GM21576 (cell line): ENCODE results near the gene ZMIZ2.
A peak's percentile ranks its signal among the peaks of the same experiment; 100 is the strongest.
"Not testable (repeated sequence)": the region's sequence is repeated elsewhere in the genome, so short reads cannot be mapped to it uniquely, and the experiment has no call there.

Experiments used
- ATAC-seq: cut with Tn5 transposase; IDR thresholded peaks from one replicate; pipeline ENCODE4 v1.9.1; 2021; ENCODE audit warnings: mild to moderate bottlenecking, moderate library complexity; ENCODE audit not compliant: unreplicated experiment

ZMIZ2 gene

DNA sequence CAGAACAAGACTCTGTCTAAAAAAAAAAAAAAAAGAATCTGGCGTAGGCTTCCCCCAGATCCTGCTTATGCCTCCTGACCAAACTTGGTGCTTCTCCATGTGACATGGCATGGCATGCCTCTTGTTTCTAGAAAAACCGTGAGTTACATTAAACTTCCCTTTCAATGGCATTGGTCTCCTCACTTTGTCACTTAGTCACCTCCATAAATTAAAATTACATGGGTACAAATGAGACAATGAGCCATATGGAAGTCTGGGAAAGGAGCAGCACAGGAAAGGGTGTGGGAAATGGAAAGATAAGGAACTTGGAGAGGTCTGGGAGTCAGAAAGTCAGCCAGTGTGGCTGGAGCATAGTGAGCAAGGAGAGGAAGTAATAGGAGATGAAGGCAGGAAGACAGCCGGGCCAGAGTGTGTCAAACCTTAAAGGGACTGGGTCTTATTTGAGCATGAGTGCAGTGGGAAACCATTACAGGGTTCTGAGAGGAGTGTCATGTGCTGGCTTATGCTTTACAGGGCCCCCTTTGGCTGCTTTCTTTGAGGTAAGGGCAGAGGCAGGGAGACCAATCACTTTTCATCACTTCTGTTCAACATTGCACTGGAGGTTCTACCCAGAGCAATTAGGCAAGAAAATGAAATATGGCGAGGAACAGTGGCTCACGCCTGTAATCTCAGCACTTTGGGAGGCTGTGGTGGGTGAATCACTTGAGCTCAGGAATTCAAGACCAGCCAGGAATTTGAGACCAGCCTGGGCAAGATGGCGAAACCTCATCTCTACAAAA is 21.3 kb upstream of the ZMIZ2 start:
- no peak for ATAC-seq

DNA sequence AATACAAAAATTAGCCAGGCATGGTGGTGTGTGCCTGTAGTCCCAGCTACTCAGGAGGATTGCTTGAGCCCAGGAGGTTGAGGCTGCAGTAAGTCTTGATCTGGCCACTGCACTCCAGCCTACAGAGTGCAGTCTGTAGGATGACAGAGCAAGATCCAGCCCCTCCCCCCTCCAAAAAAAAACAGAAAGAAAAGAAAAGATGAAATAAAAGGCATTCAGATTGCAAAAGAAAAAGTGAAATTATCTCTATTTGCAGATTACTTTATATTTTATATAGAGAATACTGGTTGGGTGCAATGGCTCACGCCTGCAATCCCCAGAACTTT is 20.7 kb upstream of the ZMIZ2 start:
- no peak for ATAC-seq

DNA sequence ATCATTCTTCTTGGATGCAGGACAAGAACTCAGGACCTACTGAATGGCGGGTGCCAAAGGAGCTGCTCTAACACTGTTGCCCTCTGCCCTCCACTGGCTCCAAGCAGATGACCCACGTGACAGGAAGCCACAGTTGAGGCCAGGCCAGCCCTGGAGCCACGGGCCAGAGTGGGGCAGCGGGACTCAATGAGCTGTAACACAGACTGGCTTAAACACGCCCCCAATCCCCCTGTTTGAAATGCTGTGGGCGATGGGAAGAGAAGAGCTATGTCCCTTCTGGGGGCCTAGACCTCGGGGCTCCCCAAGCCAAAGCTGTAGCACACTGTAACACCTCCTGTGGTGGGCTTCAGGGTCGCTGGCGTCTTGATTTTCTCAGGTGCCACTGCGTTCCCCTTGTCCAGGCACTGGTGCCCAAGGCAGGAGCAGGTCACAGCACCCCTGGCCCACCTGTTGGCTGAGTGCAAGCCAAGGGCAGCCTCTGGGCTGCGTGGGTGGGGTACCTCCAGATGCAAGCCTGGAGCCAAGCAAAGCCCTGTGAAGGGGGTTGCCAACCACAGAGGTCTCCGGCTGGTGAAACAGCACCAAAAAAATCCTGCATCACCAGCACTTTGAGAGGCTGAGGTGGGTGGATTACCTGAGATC is 18.6 kb upstream of the ZMIZ2 start:
- no peak for ATAC-seq

DNA sequence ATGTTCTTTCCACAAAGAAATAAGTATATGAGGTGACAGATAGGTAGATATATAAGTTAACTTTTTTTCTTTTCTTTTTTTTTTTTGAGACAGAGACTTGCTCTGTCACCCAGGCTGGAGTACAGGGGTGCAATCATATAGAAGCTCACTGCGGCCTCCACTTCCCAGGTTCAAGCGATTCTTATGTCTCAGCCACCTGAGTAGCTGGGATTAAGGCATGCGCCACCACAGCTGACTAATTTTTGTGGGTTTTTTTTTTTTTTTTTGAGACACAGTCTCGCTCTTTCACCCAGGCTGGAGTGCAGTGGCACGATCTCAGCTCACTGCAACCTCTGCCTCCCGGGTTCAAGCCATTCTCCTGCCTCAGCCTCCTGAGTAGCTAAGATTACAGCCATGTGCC is 15.7 kb upstream of the ZMIZ2 start:
- ATAC-seq, result not testable (repeated sequence)

DNA sequence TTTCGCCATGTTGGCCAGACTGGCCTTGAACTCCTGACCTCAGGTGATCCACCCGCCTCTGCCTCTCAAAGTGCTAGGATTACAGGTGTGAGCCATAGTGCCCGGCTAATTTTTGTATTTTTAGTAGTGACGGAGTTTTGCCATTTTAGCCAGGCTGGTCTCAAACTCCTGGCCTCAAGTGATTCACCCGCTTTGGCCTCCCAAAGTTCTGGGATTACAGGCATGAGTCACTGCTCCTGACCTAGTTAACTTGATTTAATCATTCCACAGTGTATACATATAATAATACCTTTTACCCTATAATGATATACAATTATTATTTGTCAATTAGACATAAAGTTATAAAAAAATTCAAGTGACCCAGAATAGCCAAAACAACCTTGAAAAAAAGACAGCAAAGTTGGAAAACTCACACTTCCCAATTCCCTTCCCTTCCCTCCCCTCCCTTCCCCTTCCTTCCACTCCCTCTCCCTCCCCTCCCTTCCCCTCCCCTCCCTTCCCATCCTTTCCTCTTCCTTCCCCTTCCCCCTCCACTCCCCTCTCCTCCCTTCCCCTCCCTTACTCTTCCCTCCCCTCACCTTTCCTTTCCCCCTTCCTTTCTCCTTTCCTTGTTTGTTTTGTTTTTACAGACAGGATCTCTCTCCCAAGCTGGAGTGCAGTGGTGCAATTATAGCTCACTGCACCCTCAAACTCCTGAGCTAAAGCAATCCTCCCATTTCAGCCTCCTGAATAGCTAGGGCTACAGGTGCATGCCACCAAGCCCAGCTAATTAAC is 14.8 kb upstream of the ZMIZ2 start:
- ATAC-seq, result no peak

DNA sequence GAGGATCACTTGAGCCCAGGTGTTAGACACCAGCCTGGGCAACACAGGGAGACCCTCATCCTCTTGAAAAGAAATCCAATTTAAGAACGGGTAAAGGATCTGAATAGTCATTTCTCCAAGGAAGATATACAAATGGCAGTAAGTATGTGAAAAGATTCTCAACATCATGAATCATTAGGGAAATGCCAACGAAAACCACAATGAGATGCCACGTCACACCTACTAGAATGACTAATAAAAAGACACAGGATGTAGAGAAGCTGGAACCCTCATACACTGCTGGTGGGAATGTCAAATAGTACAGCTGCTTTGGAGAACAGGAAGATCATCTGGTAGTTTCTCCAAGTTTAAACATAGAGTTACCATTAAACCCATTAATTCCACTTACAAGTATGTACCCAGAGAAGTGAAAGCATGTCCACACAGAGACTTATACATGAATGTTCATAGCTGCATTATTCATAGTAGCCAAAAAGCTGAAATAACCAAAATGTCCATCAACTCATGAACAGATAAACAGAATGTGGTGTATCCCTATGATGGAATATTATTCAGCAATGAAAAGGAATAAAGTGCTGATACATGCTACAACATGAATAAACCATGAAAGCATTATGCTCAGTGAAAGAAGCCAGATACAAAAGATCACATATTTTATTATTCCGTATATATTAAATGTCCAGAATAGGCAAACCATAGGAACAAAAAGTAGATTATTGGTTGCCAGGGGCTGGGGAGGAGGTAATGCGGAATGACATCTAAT is 13.1 kb upstream of the ZMIZ2 start:
- no peak for ATAC-seq

DNA sequence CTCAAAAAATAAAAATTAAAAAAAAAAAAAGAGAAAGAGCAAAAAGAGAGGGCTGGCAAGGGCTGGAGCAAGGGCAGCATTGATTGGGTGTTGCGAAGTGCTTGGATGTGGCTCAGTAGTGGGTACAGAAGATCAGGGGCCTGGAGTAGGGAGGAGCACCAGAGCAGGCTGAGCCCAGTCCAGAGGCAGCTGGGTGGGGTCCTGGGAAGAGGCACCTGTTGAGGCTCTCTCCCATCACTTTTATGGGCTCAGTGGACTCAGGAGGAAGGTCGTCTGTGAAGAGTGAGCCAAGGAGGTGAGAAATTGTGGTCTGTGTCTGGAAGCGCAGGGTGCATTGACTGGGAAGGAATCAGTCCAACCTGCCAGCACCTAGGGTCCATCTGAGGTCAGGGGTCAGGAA is 11.8 kb upstream of the ZMIZ2 start:
- ATAC-seq, result no peak

DNA sequence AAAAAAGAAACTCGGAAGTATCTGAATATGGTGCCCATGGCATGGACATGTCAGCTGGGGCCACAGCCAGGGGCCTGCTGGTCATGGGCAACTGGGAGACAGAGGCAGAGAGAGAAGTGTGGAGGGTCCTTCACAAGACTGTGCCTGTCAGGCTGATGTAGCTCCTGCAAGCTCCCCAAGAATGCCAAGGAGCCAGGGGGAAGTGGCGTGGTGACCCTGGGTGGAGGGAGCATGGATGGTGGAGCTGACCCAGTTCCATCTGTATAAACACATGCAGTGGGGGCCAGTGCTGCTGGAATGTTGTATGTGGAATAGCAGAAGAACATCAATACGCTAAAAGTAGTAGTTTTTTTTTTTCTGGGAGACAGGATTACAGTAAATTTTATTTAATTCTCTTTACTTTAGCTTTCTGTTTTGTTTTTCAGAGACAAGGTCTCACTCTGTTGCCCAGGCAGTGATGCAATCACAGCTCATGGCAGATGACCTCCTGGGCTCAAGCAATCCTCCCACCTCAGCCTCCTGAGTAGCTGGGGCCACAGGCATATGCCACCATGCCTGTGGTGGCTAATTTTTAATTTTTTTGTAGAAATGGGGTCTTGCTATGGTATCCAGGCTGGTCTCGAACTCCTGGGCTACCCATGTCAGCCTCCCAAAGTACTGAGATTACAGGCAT is 10.5 kb upstream of the ZMIZ2 start:
- ATAC-seq, result no peak

DNA sequence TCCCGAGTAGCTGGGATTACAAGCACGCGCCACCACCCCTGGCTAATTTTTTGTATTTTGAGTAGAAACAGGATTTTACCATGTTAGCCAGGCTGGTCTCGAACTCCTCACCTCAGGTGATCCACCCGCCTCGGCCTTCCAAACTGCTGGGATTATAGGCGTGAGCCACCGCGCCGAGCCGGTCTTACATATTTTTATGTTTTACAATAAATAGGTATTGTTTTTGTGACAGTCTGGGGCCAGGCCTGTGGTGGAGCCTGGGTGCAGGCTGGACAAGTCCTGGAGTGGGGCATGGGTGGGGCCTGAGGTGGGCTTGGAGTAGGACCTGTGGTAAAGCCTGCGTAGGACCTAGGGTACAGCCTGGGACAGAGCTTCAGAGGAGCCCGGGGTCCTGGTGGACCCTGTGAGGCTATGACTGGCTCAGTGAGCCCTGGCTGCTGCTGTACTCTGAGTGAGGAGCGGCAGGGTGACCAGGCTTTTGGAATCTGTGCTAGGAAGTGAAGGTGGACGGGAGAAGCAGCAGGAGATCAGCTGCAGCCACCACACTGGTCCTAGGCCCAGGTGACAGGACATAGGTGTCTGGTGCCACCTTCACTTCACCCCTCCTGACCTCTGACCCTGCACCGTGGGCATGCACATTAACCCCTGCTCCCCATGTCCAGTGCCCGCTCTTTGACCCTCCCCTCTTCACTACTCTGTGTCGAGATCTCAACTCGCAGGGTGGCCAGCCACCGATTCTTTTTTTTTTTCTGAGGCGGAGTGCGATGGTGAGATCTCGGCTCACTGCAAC is 9.6 kb upstream of the ZMIZ2 start:
- no peak for ATAC-seq

DNA sequence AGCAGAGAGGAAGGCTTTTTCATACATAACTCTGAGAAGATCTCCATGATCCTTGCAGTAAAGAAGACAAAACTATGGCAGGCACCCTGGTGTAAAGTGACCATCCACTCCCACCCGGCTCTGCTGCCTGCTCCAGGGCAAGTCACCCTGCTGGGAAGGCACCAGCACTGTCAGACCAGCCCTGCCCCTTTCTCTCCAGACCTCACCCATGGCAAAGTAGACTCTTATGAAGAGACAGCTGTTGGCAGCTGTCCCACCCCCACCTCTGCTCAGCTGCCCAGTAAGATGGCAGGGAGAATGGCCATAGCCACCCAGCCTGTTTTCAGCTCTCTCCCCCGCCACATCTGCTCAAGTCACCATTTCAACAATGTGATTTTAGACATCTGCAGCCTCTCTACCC is 8.6 kb upstream of the ZMIZ2 start:
- no peak for ATAC-seq

DNA sequence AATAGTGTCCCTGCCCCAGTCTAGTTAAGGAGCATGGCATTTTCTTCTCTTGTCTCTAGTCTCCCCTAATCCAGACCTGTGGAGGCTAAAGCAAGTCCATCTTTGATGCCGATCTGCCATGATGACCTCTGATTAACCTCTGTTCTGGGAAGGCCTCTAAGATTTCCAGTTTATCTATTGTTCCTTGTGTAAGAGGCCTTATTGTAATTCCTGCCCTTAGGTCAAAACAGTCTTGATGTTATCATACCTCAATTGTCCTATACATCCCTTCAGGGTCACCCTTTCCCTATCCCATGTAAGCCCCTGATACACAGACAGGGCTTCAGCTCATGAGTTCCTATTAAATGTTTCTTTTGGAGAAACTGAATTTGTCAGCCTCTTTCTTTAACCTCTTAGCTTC is 4.9 kb upstream of the ZMIZ2 start:
- no peak for ATAC-seq

DNA sequence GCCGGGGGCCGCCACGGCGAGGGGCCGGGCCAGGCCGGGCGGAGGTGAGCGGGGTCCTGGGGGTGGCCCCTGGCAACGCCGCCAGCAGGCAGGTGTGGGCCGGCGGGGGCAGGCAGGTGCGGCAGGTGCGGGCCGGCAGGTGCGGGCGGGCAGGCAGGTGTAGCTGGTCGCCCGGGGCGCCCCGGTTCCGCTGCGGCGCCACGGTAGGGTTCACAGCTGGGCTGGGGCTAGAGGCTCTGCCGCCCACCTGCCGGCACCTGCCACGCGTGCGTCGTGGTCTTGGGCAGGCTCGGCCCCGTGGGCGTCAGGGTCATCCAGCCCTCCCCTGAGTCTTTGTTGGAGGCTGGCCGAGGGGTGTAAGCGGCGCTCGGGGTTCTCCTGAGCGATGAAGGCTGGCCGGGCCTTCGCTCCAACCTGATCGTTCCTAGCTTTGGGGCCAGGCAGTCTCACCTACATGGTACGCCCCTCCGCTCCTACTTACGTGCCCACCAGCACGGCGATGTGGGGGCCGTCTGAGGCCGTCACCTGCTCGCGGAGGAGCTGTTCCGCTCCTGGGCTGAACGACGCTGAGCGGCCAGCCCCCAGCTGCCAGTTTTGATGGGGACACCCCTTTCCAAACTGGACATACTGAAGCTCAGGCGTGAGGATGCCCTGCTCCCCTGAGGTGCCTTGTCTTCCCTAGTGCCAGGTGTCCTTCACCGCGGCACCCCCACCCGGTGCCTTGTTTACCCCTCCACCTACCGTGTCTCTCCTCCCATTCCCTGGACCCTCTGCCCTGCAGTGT is 493 bp downstream of the ZMIZ2 start:
- peak; percentile 9 for ATAC-seq

DNA sequence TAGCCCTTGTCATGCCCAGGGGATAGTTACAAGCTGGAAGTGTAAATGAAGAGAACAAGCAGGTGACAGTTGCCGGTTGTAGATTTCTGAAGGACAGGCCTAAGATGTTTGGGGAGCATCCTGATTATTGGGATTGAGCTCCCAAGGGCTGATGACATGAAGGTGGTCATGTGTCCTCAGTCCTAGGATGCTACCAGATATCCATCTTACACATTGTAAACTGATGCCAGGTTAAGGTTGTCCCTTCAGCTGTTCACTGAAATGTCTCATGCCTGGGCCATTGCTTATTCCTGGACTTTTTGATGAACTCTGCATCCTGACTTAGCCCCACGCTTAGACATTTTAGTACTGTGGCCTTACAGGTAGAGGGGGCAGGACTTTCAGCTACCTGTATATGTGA is 1.3 kb downstream of the ZMIZ2 start:
- no peak for ATAC-seq

DNA sequence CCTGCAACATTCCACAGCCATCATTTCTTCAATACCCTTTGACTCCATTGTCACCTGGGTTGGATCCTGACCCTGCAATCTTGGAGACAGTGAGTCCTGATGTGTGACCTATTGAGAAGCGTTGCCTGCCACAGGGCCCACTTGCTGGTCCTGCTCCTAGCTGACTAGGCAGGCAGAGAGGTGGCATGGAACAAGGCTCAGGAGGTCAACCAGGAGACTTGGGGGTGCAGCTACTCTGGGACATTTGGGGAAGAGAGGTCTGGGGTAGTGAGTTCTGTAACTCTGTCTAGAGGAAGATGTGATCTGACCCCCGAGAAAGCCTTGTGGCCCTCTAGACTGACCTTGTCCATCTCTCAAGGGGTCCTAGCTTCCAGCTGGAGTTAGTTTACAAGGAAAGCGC is 1.8 kb downstream of the ZMIZ2 start:
- ATAC-seq, result no peak

DNA sequence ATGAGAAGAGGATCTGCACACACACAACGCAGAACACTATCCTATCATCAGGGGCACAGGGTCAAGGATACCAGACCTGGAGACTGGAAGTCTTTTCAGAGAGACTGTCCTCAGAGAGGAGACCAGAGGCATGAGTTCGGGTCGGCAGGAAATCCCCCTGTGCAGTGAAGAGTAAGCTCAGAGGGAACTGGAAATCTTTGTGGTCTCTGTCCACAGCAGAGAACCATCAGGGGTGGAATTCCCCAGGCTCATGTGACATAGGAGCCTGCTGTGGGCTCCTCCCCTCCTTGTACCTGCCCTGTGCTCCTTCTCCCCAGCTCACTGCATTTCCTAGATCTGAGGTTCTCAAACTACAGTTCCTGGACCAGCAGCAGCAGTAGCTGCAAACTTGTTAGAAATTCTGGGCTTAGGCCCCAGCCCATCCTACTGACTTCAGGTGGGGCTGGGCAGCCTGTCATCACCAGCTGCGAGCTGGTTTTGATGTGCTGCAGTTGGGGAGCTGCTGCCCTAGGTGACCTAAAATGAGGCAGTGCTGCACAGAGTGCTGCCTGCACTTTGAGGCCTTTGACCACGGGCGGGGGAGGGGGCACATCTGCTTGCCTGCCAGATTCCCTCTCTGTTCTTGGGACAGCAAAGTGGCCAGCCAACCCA is 2.4 kb downstream of the ZMIZ2 start:
- peak; percentile 59 for ATAC-seq

DNA sequence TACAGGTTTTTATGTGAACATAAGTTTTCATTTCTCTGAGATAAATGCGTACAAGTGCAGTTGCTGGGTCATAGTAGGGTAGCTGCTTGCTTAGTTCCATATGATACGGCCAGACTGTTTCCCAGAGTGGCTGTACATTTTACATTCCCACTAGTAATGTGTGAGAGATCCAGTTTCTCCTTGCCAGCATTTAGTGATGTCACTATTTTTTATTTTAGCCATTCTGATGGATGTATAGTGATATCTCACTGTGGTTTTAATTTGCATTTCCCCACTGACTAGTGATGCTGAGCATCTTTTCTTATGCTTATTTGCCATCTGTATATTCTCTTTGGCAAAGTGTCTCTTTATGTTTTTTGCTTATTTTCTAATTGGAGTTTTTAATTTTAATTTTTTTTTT is 4.2 kb downstream of the ZMIZ2 start:
- ATAC-seq, result no peak

DNA sequence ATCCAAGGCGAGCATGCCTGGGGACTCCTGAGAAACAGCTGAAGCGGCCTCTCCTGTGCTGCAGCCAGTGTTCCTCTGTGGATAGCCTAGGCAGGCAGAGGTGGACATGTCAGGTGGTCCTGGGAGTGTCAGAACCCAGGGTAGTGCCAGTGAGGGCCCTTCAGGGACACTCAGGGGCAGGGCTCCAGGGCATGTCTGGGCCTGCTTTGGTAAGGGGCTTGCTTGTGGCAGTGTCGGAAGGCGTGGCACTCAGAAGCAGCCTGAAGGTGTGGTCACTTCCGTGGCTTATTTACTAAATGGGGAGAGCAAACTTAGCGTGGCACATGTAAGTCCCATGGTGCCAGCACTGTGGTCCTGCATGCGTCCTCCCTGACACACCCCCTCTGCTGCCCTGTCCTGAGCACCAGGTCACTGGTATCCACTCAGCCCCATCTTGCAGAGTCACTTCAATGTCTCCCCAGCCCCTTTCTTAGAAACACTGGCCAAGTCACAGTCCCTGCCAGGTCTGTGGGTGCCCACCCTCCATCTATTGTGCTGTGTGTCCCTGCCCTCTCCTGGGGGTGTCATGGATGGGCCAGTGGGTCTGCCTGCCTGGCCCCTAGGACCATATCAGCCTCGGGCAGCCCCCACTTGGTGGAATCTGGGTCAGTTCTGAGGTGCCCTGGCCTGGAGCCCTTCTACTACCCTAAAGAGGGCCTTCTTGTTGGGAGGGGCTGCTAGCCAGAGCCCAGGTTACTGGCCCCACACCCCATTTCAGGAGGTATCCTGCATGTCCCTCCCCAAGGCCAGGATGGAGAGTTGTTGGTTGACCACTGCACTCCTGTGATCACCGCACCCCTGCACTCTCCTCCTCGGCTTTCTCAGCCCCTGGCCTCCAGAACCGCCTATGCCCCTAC is 6.4 kb downstream of the ZMIZ2 start:
- no peak for ATAC-seq
